Heart right ventricle (tissue), 16 donors: ENCODE results near the gene GAL3ST2. TPM values are rescaled to one million over a fixed set of nuclear protein-coding genes. Genes with fewer than 3 reads are reported as not detected.
A peak's percentile ranks its signal among the peaks of the same experiment; 100 is the strongest.

Experiments
- ATAC-seq, 8 donors: fragments of 200-7000 bp; cut with Tn5 transposase; one replicate each; pipeline ENCODE4 v1.9.1; 2020; ENCODE audit warnings: mild to moderate bottlenecking in 8 of 8, moderate library complexity in 8 of 8, moderate number of reproducible peaks in 1 of 8
- DNase-seq, 2 donors: peaks; one replicate each; pipeline ENCODE4 v3.0.0-alpha.2; 2020
- H3K27ac ChIP-seq, 10 donors: fragments of 200-600 bp; sonication (generic) in 2 of 10; one replicate each; pipeline versions ENCODE4 v1.5.0 to v1.8.0; 2020 to 2022; ENCODE audit warnings: mild to moderate bottlenecking in 3 of 10
- H3K27me3 ChIP-seq, 7 donors: fragments of 200-600 bp; one replicate each; pipeline ENCODE4 v1.8.0; 2021 to 2022; ENCODE audit warnings: mild to moderate bottlenecking in 2 of 7
- H3K36me3 ChIP-seq, 9 donors: fragments of 200-600 bp; sonication (generic) in 1 of 9; one replicate each; pipeline versions ENCODE4 v1.5.0 to v1.8.0; 2020 to 2022; ENCODE audit warnings: mild to moderate bottlenecking in 2 of 9
- H3K4me1 ChIP-seq, 9 donors: fragments of 200-600 bp; sonication (generic) in 1 of 9; one replicate each; pipeline versions ENCODE4 v1.5.0 to v1.8.0; 2020 to 2022; ENCODE audit warnings: mild to moderate bottlenecking in 4 of 9
- H3K4me3 ChIP-seq, 10 donors: fragments of 200-600 bp; sonication (generic) in 2 of 10; one replicate each; pipeline versions ENCODE4 v1.5.0 to v1.8.0; 2020 to 2022; ENCODE audit warnings: mild to moderate bottlenecking in 7 of 10, moderate library complexity in 2 of 10
- H3K9me3 ChIP-seq, 11 donors: fragments of 200-600 bp in 10 of 11; sonication (generic) in 2 of 11; one replicate each; pipeline versions ENCODE4 v1.5.0 to v1.8.0; 2013 to 2022; ENCODE audit warnings: mild to moderate bottlenecking in 2 of 11, control low read depth in 1 of 11, moderate library complexity in 1 of 11
- CTCF ChIP-seq, 9 donors: fragments of 200-600 bp; sonication (generic) in 2 of 9; IDR thresholded peaks; one replicate each; pipeline versions ENCODE4 v1.5.0 to v1.8.0; 2021 to 2022; ENCODE audit warnings: antibody characterized with exemption in 9 of 9, mild to moderate bottlenecking in 5 of 9, moderate library complexity in 1 of 9
- WGBS, 2 donors: extraction: QIAGEN DNeasy Blood & Tissue Kit; methylation state at CpG; one replicate each; pipeline ENCODE4 v1.1.7; 2013; ENCODE audit warnings: inconsistent platforms in 1 of 2; 5-methylcytosine and 5-hydroxymethylcytosine counted together
- intact Hi-C, 10 donors: fragments of 100-400 bp; cut with DNase I; formaldehyde crosslinking; loops; one replicate each; pipeline versions ENCODE4 v1.11.1 to v1.14.2; 2022
- polyA plus RNA-seq, 2 donors: library from polyadenylated mRNA; stranded (reverse); fragments of 200-250 nt; gene quantifications; one replicate each; pipeline ENCODE4 v1.2.3, GENCODE V29; 2013
- total RNA-seq, 10 donors: library from RNA; stranded (reverse); fragmentation: NEBNext Ultra II Directional in 3 of 10; extraction: Animal tissue kit (Norgen Biotek cat#: 25700) in 3 of 10; gene quantifications; one replicate each; pipeline versions ENCODE4 v1.2.1 to v1.2.4, GENCODE V29; 2021 to 2023
- donor health status: Arrhythmogenic right ventricular cardiomyopathy.
- donor health status: ischemic (EF 13 %, LVEDD 7.1; RV severe dilation, severe dysfunction).
- donor health status: healthy with polysubstance abuse.
- donor health status: DM: no; HTN: yes; CAD: no.
- donor health status: DM: no; HTN: no; CAD: no.
- donor health status: ischemic (EF 25% LVEDD 6.9; RV normal size, moderate dysfunction).
- donor health status: ischemic (EF 25% LVEDD 5.7; RV mildly dilated, moderate dysfunction).
- donor health status: healthy.
- donor health status: DM: yes; HTN: yes; CAD: no.
- donor health status: Ischemic cardiomyopathy.
- donor health status: ischemic (EF 35%, LVEDD 5.7; RV mildly dilated, moderate dysfunction).
- donor health status: nonischemic (EF 11% LVEDD 7.7; RV severe dilation, severe dysfunction).
- donor health status: DM: yes; HTN: yes; CAD: no.
- donor health status: PGD.
- donor health status: ischemic (EF 29% LVEDD 5.4; RV normal size, mild dysfunction).
- donor health status: nonischemic (EF 23%, LVEDD 6.1; RV moderate dilation, normal function).

Gene GAL3ST2
- total and polyA plus RNA-seq, 12 donors = 0.19 to 0.28 (median 0.23) TPM; not detected in 9

- 56 to 64% methylated on average over 29 of the region's 29 CpGs for WGBS, 2 donors
- H3K4me3 ChIP-seq = peak overlapping the region in 6 of 10 donors; percentile 4 to 46 (median 36)
These were observed 66.1 kb downstream of the GAL3ST2 start for GRCh38 chr2:241842620-241843211.

GRCh38 chr2:241843321-241844065 lies 66.9 kb downstream of the GAL3ST2 start:
- Histone ChIP-seq H3K36me3 (no peaks in the 10 kb centered on the region), H3K4me1 (peaks cover 4 to 34% (median 23%) of the 10 kb centered on the region in 9 donors), H3K4me3 (peak overlapping the region in 7 of 10 donors; percentile 12 to 46 (median 38)), H3K9me3 (no peaks in the 10 kb centered on the region), H3K27ac (peak overlapping the region in 9 of 10 donors; percentile 38 to 88 (median 74)), H3K27me3 (peaks cover 0 to 6% (median 0%) of the 10 kb centered on the region in 7 donors)
- WGBS, 2 donors = 51 to 57% methylated on average over 45 to 52 of the region's 52 CpGs
- intact Hi-C loops = no loop called here
- DNase-seq = peak in 1 of 2 donors; percentile 18
- no peak for TF ChIP-seq CTCF (IDR thresholded peaks at IDR 0.05)
- ATAC-seq = peak in 5 of 8 donors; percentile 2 to 37 (median 8)

More at GRCh38 chr2:241842620-241843211, 66.1 kb downstream of the GAL3ST2 start:
- H3K9me3 ChIP-seq = no peaks in the 10 kb centered on the region
- peaks cover 0 to 6% (median 0%) of the 10 kb centered on the region in 7 donors for H3K27me3 ChIP-seq
- no peaks in the 10 kb centered on the region for H3K36me3 ChIP-seq
- peak; percentile 49 to 60 for DNase-seq
- H3K4me1 ChIP-seq = peaks cover 4 to 34% (median 23%) of the 10 kb centered on the region in 9 donors
- peak; percentile 21 to 90 (median 44) for ATAC-seq
- H3K27ac ChIP-seq = peak overlapping the region in 9 of 10 donors; percentile 38 to 88 (median 74)
- no peak for TF ChIP-seq CTCF (IDR thresholded peaks at IDR 0.05)
- intact Hi-C loops = no loop called here

GRCh38 chr2:241844066-241844728 lies 67.6 kb downstream of the GAL3ST2 start:
- peak; percentile 82 to 84 for DNase-seq
- Histone ChIP-seq H3K36me3 (no peaks in the 10 kb centered on the region), H3K4me3 (peak overlapping the region in 9 of 10 donors; percentile 12 to 53 (median 46)), H3K27me3 (peaks cover 0 to 6% (median 0%) of the 10 kb centered on the region in 7 donors), H3K9me3 (no peaks in the 10 kb centered on the region), H3K4me1 (peaks cover 4 to 34% (median 23%) of the 10 kb centered on the region in 9 donors), H3K27ac (peak overlapping the region in 9 of 10 donors; percentile 38 to 88 (median 74))
- peak; percentile 82 to 94 (median 84) for ATAC-seq
- intact Hi-C loops = no loop called here
- 5 to 9% methylated on average over 48 to 59 of the region's 65 CpGs for WGBS, 2 donors
- TF ChIP-seq CTCF (IDR thresholded peaks at IDR 0.05) = peak in 4 of 9 donors; percentile 14 to 41 (median 28)
